ENCODE data around the gene DLG1. TPM values are rescaled to one million over a fixed set of nuclear protein-coding genes. Genes with fewer than 3 reads are reported as not detected.

The DLG1 gene
- total RNA-seq, 1 experiment from 2014 or later, result 89.8 TPM

DNA sequence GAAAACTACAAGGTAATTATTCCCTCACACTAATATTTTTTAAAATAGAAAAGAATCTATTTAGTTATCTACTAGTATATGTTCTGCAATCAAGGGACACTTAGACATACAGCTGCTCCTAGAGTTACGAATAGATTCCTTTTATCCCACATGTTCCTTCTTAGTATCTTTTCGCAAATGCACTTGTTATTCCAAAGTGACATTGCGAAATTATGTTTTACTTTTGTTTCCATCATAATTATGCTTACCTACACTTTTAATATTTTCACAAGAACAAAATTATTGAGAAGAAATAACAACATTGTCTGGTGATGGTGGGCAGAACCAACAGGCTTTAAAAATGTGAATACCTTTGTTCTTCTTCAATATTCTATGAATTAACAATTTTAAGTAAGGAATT, 161.7 kb downstream of the DLG1 start:
- RAD21 ChIA-PET (ENCODE audit: low non-redundant PET in 1 of 2, low total read pairs in 2 of 2, uncharacterized antibody in 2 of 2, unreplicated experiment in 2 of 2), result no interaction called here
- intact Hi-C loops (cut with micrococcal nuclease), result no loop called here
- TF ChIP-seq SP1 (IDR thresholded peaks at IDR 0.05; ENCODE audit: low read depth) (no peak), SRF (IDR thresholded peaks at IDR 0.05; ENCODE audit: low read depth) (no peak), ELF1 (IDR thresholded peaks at IDR 0.05; ENCODE audit: borderline replicate concordance, low read depth) (no peak), EZH2 (IDR thresholded peaks at IDR 0.05) (no peak), POLR2A (IDR thresholded peaks at IDR 0.05; ENCODE audit: borderline replicate concordance, extremely low read depth, insufficient read depth, insufficient read length) (no peak), FOSL1 (IDR thresholded peaks at IDR 0.05; ENCODE audit: low read depth) (no peak), POLR2AphosphoS5 (IDR thresholded peaks at IDR 0.05; ENCODE audit: low read depth, low read length) (no peak), EZH2phosphoT487 (IDR thresholded peaks at IDR 0.05; ENCODE audit: borderline replicate concordance) (no peak), YY1 (IDR thresholded peaks at IDR 0.05; ENCODE audit: extremely low read depth, insufficient replicate concordance, low read depth, low read length) (no peak), ZNF274 (IDR thresholded peaks at IDR 0.05; ENCODE audit: low read depth, low read length) (no peak), SIN3A (IDR thresholded peaks at IDR 0.05; ENCODE audit: low read depth) (no peak), RAD21 (IDR thresholded peaks at IDR 0.05; ENCODE audit: low read depth) (no peak), CBX3 (IDR thresholded peaks at IDR 0.05; ENCODE audit: low read depth) (no peak), JUND (IDR thresholded peaks at IDR 0.05) (no peak)
- TF ChIP-seq, protein P1, sequence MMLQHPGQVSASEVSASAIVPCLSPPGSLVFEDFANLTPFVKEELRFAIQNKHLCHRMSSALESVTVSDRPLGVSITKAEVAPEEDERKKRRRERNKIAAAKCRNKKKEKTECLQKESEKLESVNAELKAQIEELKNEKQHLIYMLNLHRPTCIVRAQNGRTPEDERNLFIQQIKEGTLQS (IDR thresholded peaks at IDR 0.05), result no peak
- TF ChIP-seq, protein P2, sequence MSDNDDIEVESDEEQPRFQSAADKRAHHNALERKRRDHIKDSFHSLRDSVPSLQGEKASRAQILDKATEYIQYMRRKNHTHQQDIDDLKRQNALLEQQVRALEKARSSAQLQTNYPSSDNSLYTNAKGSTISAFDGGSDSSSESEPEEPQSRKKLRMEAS (IDR thresholded peaks at IDR 0.05), result no peak
- TF ChIP-seq, protein P3, sequence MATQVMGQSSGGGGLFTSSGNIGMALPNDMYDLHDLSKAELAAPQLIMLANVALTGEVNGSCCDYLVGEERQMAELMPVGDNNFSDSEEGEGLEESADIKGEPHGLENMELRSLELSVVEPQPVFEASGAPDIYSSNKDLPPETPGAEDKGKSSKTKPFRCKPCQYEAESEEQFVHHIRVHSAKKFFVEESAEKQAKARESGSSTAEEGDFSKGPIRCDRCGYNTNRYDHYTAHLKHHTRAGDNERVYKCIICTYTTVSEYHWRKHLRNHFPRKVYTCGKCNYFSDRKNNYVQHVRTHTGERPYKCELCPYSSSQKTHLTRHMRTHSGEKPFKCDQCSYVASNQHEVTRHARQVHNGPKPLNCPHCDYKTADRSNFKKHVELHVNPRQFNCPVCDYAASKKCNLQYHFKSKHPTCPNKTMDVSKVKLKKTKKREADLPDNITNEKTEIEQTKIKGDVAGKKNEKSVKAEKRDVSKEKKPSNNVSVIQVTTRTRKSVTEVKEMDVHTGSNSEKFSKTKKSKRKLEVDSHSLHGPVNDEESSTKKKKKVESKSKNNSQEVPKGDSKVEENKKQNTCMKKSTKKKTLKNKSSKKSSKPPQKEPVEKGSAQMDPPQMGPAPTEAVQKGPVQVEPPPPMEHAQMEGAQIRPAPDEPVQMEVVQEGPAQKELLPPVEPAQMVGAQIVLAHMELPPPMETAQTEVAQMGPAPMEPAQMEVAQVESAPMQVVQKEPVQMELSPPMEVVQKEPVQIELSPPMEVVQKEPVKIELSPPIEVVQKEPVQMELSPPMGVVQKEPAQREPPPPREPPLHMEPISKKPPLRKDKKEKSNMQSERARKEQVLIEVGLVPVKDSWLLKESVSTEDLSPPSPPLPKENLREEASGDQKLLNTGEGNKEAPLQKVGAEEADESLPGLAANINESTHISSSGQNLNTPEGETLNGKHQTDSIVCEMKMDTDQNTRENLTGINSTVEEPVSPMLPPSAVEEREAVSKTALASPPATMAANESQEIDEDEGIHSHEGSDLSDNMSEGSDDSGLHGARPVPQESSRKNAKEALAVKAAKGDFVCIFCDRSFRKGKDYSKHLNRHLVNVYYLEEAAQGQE (IDR thresholded peaks at IDR 0.05; ENCODE audit: low read depth), result no peak

More for the DNA sequence above, 161.7 kb downstream of the DLG1 start:
- H3K27me3 ChIP-seq (ENCODE audit: insufficient read depth, low read length), result no peaks in the 10 kb centered on the region
- no peak overlapping the region for H3K4me2 ChIP-seq (ENCODE audit: low read length)
- no peak for ATAC-seq
- H3K9ac ChIP-seq (ENCODE audit: low read length), result no peak overlapping the region
- H3K4me1 ChIP-seq (ENCODE audit: control insufficient read depth in 1 of 2, insufficient read depth in 2 of 2, low read length in 2 of 2), result no peaks in the 10 kb centered on the region
- no peaks in the 10 kb centered on the region for H3K79me2 ChIP-seq (ENCODE audit: insufficient read depth, low read length)
- POLR2A ChIA-PET, result no interaction called here
- peaks cover 0 to 3% of the 10 kb centered on the region in 2 experiments; a peak in 1 of 4 replicates for H3K9me3 ChIP-seq (ENCODE audit: control insufficient read depth in 1 of 2, insufficient read depth in 1 of 2, low read depth in 1 of 2, low read length in 2 of 2)
- no peak overlapping the region for H3K27ac ChIP-seq (ENCODE audit: low read depth, low read length)
- CTCF ChIA-PET, result no interaction called here
- DNase-seq (ENCODE audit: low read depth, low spot score), result no peak
- BruUV-seq (replicated peaks), result no TSS peak
- H2AFZ ChIP-seq (ENCODE audit: low read depth, low read length, poor library complexity, severe bottlenecking), result no peak overlapping the region
- H3K9me2 ChIP-seq (ENCODE audit: insufficient read depth), result no peaks in the 10 kb centered on the region
- H3K36me3 ChIP-seq (ENCODE audit: control insufficient read depth in 1 of 2, insufficient read depth in 2 of 2, low read length in 2 of 2), result peaks cover 0 to 24% of the 10 kb centered on the region in 2 experiments; a peak in 2 of 4 replicates
- H3K4me3 ChIP-seq (replicated peaks in 1 of 2; ENCODE audit: low read depth in 1 of 2, low read length in 2 of 2), result no peak overlapping the region
- H4K20me1 ChIP-seq (ENCODE audit: insufficient read depth), result peaks cover 4% of the 10 kb centered on the region; the same call in 1 of the 2 replicates

Measured in HCT116 (cell line).